SKM-1 (cell line): ENCODE results near the gene FRMD8.
A peak's percentile ranks its signal among the peaks of the same experiment; 100 is the strongest.

ENCODE experiments used
- DNase-seq: peaks from one replicate; lab custom pipeline; 2025; ENCODE audit not compliant: unreplicated experiment; lab: John Stamatoyannopoulos, UW

FRMD8 gene

GRCh38 chr11:65392899-65393298 lies 6.5 kb downstream of the FRMD8 start:
- no peak for DNase-seq

- DNase-seq = no peak
Observed at GRCh38 chr11:65393513-65394079, 7.2 kb downstream of the FRMD8 start.

- no peak for DNase-seq
Observed at GRCh38 chr11:65394125-65394536, 7.7 kb downstream of the FRMD8 start.

GRCh38 chr11:65395961-65396530 lies 9.6 kb downstream of the FRMD8 start:
- DNase-seq = no peak

- DNase-seq = no peak
Observed at GRCh38 chr11:65396769-65397745, 10.6 kb downstream of the FRMD8 start.

- DNase-seq = no peak
Observed at GRCh38 chr11:65398362-65398910, 12.0 kb downstream of the FRMD8 start.

GRCh38 chr11:65399249-65399648 lies 12.8 kb downstream of the FRMD8 start:
- no peak for DNase-seq

- no peak for DNase-seq
Observed at GRCh38 chr11:65399845-65400244, 13.4 kb downstream of the FRMD8 start.

GRCh38 chr11:65400307-65401072 lies 14.1 kb downstream of the FRMD8 start:
- no peak for DNase-seq

- DNase-seq = no peak
Observed at GRCh38 chr11:65401073-65401802, 14.8 kb downstream of the FRMD8 start.

- no peak for DNase-seq
Observed at GRCh38 chr11:65401803-65402248, 15.4 kb downstream of the FRMD8 start.

GRCh38 chr11:65402790-65403189 lies 16.4 kb downstream of the FRMD8 start:
- no peak for DNase-seq

- peak; percentile 88 for DNase-seq
Observed at GRCh38 chr11:65403607-65404121, 17.2 kb downstream of the FRMD8 start.

GRCh38 chr11:65404210-65404609 lies 17.8 kb downstream of the FRMD8 start:
- no peak for DNase-seq

GRCh38 chr11:65404638-65405339 lies 18.4 kb downstream of the FRMD8 start:
- DNase-seq = no peak

- DNase-seq = no peak
Observed at GRCh38 chr11:65410936-65411680, 24.7 kb downstream of the FRMD8 start.

- DNase-seq = no peak
Observed at GRCh38 chr11:65411681-65412070, 25.2 kb downstream of the FRMD8 start.

- no peak for DNase-seq
Observed at GRCh38 chr11:65412271-65413076, 26.0 kb downstream of the FRMD8 start.
